ENCODE measurements around the gene SLC43A1.

SLC43A1 gene

GRCh38 chr11:57476047-57476756 is 39.3 kb downstream of the SLC43A1 start:
- Histone ChIP-seq H2BK120ac (ENCODE audit: low read depth, low read length) (no peak overlapping the region), H3K4ac (ENCODE audit: low read depth in 1 of 2, low read length in 2 of 2) (no peak overlapping the region)
- WGBS = 6% methylated on average over 39 of the region's 80 CpGs

GRCh38 chr11:57475671-57476046 is 39.8 kb downstream of the SLC43A1 start:
- no peak overlapping the region for H3K23ac ChIP-seq (ENCODE audit: low read length in 2 of 2)
- no peak overlapping the region for H3K4me2 ChIP-seq (ENCODE audit: low read length, poor library complexity, severe bottlenecking)
- H2BK15ac ChIP-seq (ENCODE audit: low read depth, poor library complexity, severe bottlenecking) = no peak overlapping the region
- H2BK5ac ChIP-seq (ENCODE audit: low read depth, low read length, poor library complexity, severe bottlenecking) = no peak overlapping the region
- H2AK5ac ChIP-seq (ENCODE audit: low read length, severe bottlenecking) = no peak overlapping the region
- no peak overlapping the region for H2BK120ac ChIP-seq (ENCODE audit: low read depth, low read length)
- H4K8ac ChIP-seq (ENCODE audit: low read length) = no peak overlapping the region
- peak overlapping the region in 1 of 2 experiments; percentile 65 for H3K4me3 ChIP-seq (ENCODE audit: insufficient read depth in 1 of 2, low read depth in 1 of 2, low read length in 2 of 2)
- DNase-seq = no peak
- peak overlapping the region; percentile 59 for H3K9ac ChIP-seq (ENCODE audit: low read length)
- H3K36me3 ChIP-seq (ENCODE audit: control insufficient read depth in 1 of 2, insufficient read depth in 2 of 2, low read depth in 1 of 2, low read length in 2 of 2) = peaks cover 0 to 7% of the 10 kb centered on the region in 2 experiments
- no peak overlapping the region for H3K4ac ChIP-seq (ENCODE audit: low read depth in 1 of 2, low read length in 2 of 2)
- H2BK12ac ChIP-seq (ENCODE audit: low read length in 2 of 2) = no peak overlapping the region
- peaks cover 15% of the 10 kb centered on the region for H3K4me1 ChIP-seq (ENCODE audit: control insufficient read depth, insufficient read depth, low read depth, low read length)
- no peaks in the 10 kb centered on the region for H3K9me3 ChIP-seq (ENCODE audit: control insufficient read depth, low read length)
- H3K79me1 ChIP-seq (replicated peaks; ENCODE audit: low read length, poor library complexity, severe bottlenecking) = no peaks in the 10 kb centered on the region
- no peak overlapping the region for H2AFZ ChIP-seq (ENCODE audit: low read depth, low read length)
- H4K91ac ChIP-seq (ENCODE audit: low read length) = no peak overlapping the region
- H3K14ac ChIP-seq (ENCODE audit: low read length in 2 of 2) = no peak overlapping the region
- no peak overlapping the region for H3K27ac ChIP-seq (ENCODE audit: low read length, poor library complexity, severe bottlenecking)
- peaks cover 30 to 81% of the 10 kb centered on the region in 2 experiments for H3K27me3 ChIP-seq (ENCODE audit: control insufficient read depth in 1 of 2, insufficient read depth in 1 of 2, low read length in 2 of 2)
- 47% methylated on average over 5 of the region's 5 CpGs for WGBS
- H3K18ac ChIP-seq (ENCODE audit: low read depth in 1 of 2, low read length in 2 of 2) = no peak overlapping the region

More at GRCh38 chr11:57476047-57476756, 39.3 kb downstream of the SLC43A1 start:
- no peak overlapping the region for H3K18ac ChIP-seq (ENCODE audit: low read depth in 1 of 2, low read length in 2 of 2)
- peak overlapping the region; percentile 62 for H3K4me2 ChIP-seq (ENCODE audit: low read length, poor library complexity, severe bottlenecking)
- H2BK12ac ChIP-seq (ENCODE audit: low read length in 2 of 2) = no peak overlapping the region
- H3K27me3 ChIP-seq (ENCODE audit: control insufficient read depth in 1 of 2, insufficient read depth in 1 of 2, low read length in 2 of 2) = peaks cover 35 to 86% of the 10 kb centered on the region in 2 experiments
- peaks cover 15% of the 10 kb centered on the region for H3K4me1 ChIP-seq (ENCODE audit: control insufficient read depth, insufficient read depth, low read depth, low read length)
- DNase-seq = no peak
- H3K36me3 ChIP-seq (ENCODE audit: control insufficient read depth in 1 of 2, insufficient read depth in 2 of 2, low read depth in 1 of 2, low read length in 2 of 2) = peaks cover 0 to 7% of the 10 kb centered on the region in 2 experiments
- H3K9ac ChIP-seq (ENCODE audit: low read length) = peak overlapping the region; percentile 59
- H3K27ac ChIP-seq (ENCODE audit: low read length, poor library complexity, severe bottlenecking) = no peak overlapping the region
- peak overlapping the region in 1 of 2 experiments; percentile 66 for H3K23ac ChIP-seq (ENCODE audit: low read length in 2 of 2)
- H2BK5ac ChIP-seq (ENCODE audit: low read depth, low read length, poor library complexity, severe bottlenecking) = no peak overlapping the region
- H3K14ac ChIP-seq (ENCODE audit: low read length in 2 of 2) = no peak overlapping the region
- H2AFZ ChIP-seq (ENCODE audit: low read depth, low read length) = peak overlapping the region; percentile 36
- peak overlapping the region; percentile 32 to 65 for H3K4me3 ChIP-seq (ENCODE audit: insufficient read depth in 1 of 2, low read depth in 1 of 2, low read length in 2 of 2)
- H3K9me3 ChIP-seq (ENCODE audit: control insufficient read depth, low read length) = no peaks in the 10 kb centered on the region
- H4K8ac ChIP-seq (ENCODE audit: low read length) = no peak overlapping the region
- no peaks in the 10 kb centered on the region for H3K79me1 ChIP-seq (replicated peaks; ENCODE audit: low read length, poor library complexity, severe bottlenecking)
- no peak overlapping the region for H2AK5ac ChIP-seq (ENCODE audit: low read length, severe bottlenecking)
- H4K91ac ChIP-seq (ENCODE audit: low read length) = no peak overlapping the region
- H2BK15ac ChIP-seq (ENCODE audit: low read depth, poor library complexity, severe bottlenecking) = no peak overlapping the region

- Histone ChIP-seq H2BK12ac (ENCODE audit: low read length in 2 of 2) (no peak overlapping the region), H3K14ac (ENCODE audit: low read length in 2 of 2) (no peak overlapping the region), H3K36me3 (ENCODE audit: control insufficient read depth in 1 of 2, insufficient read depth in 2 of 2, low read depth in 1 of 2, low read length in 2 of 2) (peaks cover 0 to 7% of the 10 kb centered on the region in 2 experiments), H3K18ac (ENCODE audit: low read depth in 1 of 2, low read length in 2 of 2) (no peak overlapping the region), H3K23ac (ENCODE audit: low read length in 2 of 2) (no peak overlapping the region), H2BK5ac (ENCODE audit: low read depth, low read length, poor library complexity, severe bottlenecking) (no peak overlapping the region), H2AFZ (ENCODE audit: low read depth, low read length) (no peak overlapping the region), H3K4me1 (ENCODE audit: control insufficient read depth, insufficient read depth, low read depth, low read length) (peaks cover 15% of the 10 kb centered on the region), H3K9me3 (ENCODE audit: control insufficient read depth, low read length) (no peaks in the 10 kb centered on the region), H4K8ac (ENCODE audit: low read length) (no peak overlapping the region), H3K79me1 (replicated peaks; ENCODE audit: low read length, poor library complexity, severe bottlenecking) (no peaks in the 10 kb centered on the region), H3K27ac (ENCODE audit: low read length, poor library complexity, severe bottlenecking) (no peak overlapping the region), H3K9ac (ENCODE audit: low read length) (no peak overlapping the region), H3K4me3 (ENCODE audit: insufficient read depth in 1 of 2, low read depth in 1 of 2, low read length in 2 of 2) (no peak overlapping the region), H3K4me2 (ENCODE audit: low read length, poor library complexity, severe bottlenecking) (no peak overlapping the region), H4K91ac (ENCODE audit: low read length) (no peak overlapping the region), H2BK15ac (ENCODE audit: low read depth, poor library complexity, severe bottlenecking) (no peak overlapping the region), H3K4ac (ENCODE audit: low read depth in 1 of 2, low read length in 2 of 2) (no peak overlapping the region), H3K27me3 (ENCODE audit: control insufficient read depth in 1 of 2, insufficient read depth in 1 of 2, low read length in 2 of 2) (peaks cover 30 to 77% of the 10 kb centered on the region in 2 experiments), H2BK120ac (ENCODE audit: low read depth, low read length) (no peak overlapping the region), H2AK5ac (ENCODE audit: low read length, severe bottlenecking) (no peak overlapping the region)
- WGBS = 50% methylated on average over 1 of the region's 1 CpG
- no peak for DNase-seq
Measured at GRCh38 chr11:57475191-57475590, 40.3 kb downstream of the SLC43A1 start.

GRCh38 chr11:57474803-57475115 is 40.7 kb downstream of the SLC43A1 start:
- H3K4ac ChIP-seq (ENCODE audit: low read depth in 1 of 2, low read length in 2 of 2) = no peak overlapping the region
- no peak overlapping the region for H3K9ac ChIP-seq (ENCODE audit: low read length)
- H4K91ac ChIP-seq (ENCODE audit: low read length) = peak overlapping the region; percentile 41
- WGBS = 58% methylated on average over 5 of the region's 5 CpGs
- no peak overlapping the region for H2BK5ac ChIP-seq (ENCODE audit: low read depth, low read length, poor library complexity, severe bottlenecking)
- no peak overlapping the region for H2BK120ac ChIP-seq (ENCODE audit: low read depth, low read length)
- H3K4me2 ChIP-seq (ENCODE audit: low read length, poor library complexity, severe bottlenecking) = no peak overlapping the region
- no peak overlapping the region for H2AFZ ChIP-seq (ENCODE audit: low read depth, low read length)
- no peak overlapping the region for H2BK15ac ChIP-seq (ENCODE audit: low read depth, poor library complexity, severe bottlenecking)
- no peak overlapping the region for H3K23ac ChIP-seq (ENCODE audit: low read length in 2 of 2)
- H3K9me3 ChIP-seq (ENCODE audit: control insufficient read depth, low read length) = no peaks in the 10 kb centered on the region
- peaks cover 30 to 72% of the 10 kb centered on the region in 2 experiments for H3K27me3 ChIP-seq (ENCODE audit: control insufficient read depth in 1 of 2, insufficient read depth in 1 of 2, low read length in 2 of 2)
- H4K8ac ChIP-seq (ENCODE audit: low read length) = no peak overlapping the region
- no peak overlapping the region for H3K14ac ChIP-seq (ENCODE audit: low read length in 2 of 2)
- DNase-seq = no peak
- no peak overlapping the region for H2AK5ac ChIP-seq (ENCODE audit: low read length, severe bottlenecking)
- H3K79me1 ChIP-seq (replicated peaks; ENCODE audit: low read length, poor library complexity, severe bottlenecking) = no peaks in the 10 kb centered on the region
- H3K36me3 ChIP-seq (ENCODE audit: control insufficient read depth in 1 of 2, insufficient read depth in 2 of 2, low read depth in 1 of 2, low read length in 2 of 2) = peaks cover 0 to 8% of the 10 kb centered on the region in 2 experiments
- H3K18ac ChIP-seq (ENCODE audit: low read depth in 1 of 2, low read length in 2 of 2) = no peak overlapping the region
- H2BK12ac ChIP-seq (ENCODE audit: low read length in 2 of 2) = no peak overlapping the region
- H3K27ac ChIP-seq (ENCODE audit: low read length, poor library complexity, severe bottlenecking) = no peak overlapping the region
- peaks cover 15% of the 10 kb centered on the region for H3K4me1 ChIP-seq (ENCODE audit: control insufficient read depth, insufficient read depth, low read depth, low read length)
- H3K4me3 ChIP-seq (ENCODE audit: insufficient read depth in 1 of 2, low read depth in 1 of 2, low read length in 2 of 2) = no peak overlapping the region

Measured in mesenchymal stem cell (in vitro differentiated cells and primary cell).